GM21526 (cell line): ENCODE data around the gene CNGB1.
"Not testable (repeated sequence)": the region's sequence is repeated elsewhere in the genome, so short reads cannot be mapped to it uniquely, and the experiment has no call there.

Source experiments
- ATAC-seq: cut with Tn5 transposase; IDR thresholded peaks from one replicate; pipeline ENCODE4 v1.9.1; 2021; ENCODE audit warnings: moderate library complexity; ENCODE audit not compliant: unreplicated experiment, low FRiP score

Gene CNGB1

DNA sequence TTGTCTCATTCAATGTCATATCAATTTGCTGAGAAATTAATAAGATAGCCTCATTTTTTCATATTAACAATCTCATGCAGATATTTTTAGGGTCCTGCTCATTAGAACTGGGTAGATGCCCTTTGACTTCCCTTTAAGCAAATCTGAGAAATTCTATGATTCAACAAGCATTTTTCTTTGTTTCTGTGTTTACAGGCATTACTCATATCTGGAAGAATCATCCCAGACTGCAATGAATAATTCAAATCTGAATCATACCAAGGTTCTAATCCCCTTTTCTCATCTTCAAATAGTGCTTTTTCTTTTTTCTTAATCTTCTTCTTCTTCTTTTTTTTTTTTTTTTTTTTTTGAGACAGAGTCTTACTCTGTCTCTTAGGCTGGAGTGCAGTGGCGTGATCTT lies 99.5 kb downstream of the CNGB1 start:
- no peak for ATAC-seq

DNA sequence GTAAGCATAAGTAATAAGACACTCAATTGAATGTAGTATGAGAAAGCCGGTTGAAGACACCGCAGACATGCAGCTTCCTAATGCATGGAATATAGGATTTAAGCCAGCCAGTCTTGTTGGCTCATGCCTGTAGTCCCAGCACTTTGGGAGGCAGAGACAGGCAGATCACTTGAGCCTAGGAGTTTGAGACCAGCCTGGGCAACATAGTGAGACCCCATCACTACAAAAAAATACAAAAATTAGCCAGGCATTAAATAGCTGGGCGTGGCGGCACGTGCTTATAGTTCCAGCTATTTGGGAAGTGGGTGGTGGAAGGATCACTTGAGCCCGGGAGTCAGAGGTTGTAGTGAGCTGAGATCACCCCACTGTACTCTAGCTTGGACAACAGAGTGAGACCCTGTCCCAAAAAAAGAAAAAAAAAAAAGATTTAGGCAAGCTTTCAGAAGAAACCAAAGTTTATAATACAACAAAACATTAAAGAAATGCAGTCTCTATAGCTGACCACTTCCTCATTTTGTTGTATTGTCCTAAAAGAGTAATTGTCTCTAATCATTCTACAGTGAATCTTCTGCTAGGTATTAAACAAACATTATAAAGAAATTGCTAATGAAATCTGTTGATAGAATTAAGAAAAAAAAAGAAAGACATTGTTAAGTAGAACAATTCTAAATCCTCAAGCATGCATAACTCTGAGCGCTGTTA lies 100.0 kb downstream of the CNGB1 start:
- ATAC-seq, result no peak

DNA sequence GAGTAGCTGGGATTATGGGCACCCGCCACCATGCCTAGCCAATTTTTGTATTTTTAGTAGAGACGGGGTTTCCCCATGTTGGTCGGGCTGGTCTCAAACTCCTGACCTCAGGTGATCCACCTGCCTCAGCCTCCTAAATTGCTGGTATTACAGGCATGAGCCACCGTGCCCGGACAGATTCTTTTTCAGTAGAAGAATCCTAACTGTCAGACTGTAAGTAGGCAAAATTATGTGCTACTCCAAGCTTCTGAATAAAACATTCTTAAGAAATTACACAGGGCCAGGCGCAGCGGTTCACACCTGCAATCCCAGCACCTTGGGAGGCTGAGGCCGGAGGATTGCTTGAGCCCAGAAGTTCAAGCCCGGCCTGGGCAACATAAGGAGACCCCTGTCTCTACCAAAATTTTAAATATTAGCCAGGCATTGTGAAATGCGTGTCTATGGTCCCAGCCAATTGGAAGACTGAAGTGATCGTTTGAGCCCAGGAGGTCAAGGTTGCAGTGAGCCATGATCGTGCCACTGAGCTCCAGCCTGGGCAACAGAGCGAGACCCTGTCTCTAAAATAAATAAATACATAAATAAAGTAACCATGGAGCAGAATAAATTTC lies 101.9 kb downstream of the CNGB1 start:
- no peak for ATAC-seq

DNA sequence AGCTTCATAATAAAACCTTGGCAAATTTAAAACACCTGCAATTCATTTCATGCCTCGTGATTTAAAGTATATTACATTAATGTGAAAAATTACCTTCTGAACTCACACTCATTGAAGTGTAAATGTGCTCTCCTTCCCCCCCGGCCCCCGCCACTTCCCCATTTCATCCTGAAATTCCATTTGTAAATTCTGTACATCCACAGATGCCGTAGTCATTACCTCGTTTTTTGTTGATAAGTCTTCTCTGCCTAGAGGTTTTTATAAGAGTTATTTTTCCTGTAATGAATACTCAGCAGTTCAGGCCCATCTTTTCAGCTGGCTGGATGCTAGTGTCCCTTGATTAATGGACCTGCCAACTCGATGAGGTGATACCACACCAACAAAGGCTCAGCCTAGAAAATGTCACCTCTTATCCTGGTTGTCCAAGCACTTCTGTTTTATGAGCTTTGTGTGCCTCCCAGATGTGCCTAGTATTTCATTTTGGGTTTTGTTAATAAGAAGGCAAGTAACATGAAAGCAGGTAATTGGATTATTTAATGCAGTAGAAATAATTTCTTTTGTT lies 103.8 kb downstream of the CNGB1 start:
- no peak for ATAC-seq

DNA sequence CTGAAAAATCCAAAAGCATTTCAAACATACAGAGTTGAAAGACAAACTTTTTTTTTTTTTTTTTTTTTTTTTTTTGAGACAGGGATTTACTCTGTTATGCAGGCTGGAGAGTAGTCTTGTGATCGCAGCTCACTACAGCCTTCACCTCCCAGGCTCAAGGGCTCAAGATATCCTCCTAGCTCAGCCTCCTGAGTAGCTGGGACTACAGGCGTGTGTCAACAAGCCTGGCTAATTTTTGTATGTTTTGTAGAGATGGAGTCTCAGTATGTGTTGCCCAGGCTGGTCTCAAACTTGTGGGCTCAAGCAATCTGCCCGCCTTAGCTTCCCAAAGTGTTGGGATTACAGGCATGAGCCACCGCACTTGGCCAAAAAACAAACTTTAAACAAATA lies 104.4 kb downstream of the CNGB1 start:
- ATAC-seq, result no peak

DNA sequence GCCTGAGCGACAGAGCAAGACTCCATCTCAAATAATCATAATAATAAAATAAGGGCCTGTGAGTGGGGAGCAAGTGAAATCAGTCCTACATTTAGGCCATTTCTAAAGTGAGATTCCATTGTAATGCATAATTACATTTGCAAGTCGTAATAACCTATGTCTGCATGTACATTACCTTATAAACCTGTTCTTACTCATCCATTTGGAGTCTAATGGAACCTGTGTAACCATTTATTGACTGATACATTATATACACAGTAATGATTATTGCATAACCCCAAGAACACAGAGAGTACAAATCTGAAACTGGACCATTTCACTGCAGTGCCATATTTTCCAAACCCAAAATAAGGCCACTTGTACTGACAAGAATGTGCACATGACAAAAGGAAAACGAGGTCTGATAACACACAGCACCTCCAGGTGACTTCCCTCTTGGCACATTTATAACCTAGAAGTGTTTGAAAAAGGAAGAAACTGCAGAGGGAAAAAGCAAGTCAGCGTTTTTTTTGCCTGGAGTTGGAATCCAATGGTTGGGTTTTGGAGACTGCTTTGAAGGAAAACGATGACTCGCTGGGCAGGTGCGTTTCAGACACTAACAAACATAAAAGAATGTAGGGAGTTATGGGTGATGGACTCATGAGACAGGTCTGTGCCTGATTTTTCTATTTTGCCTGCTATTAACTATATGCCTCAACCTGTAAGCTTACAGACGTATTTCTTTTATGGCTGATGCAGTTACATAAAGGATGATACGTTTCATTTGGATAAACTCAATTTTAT lies 105.0 kb downstream of the CNGB1 start:
- no peak for ATAC-seq

DNA sequence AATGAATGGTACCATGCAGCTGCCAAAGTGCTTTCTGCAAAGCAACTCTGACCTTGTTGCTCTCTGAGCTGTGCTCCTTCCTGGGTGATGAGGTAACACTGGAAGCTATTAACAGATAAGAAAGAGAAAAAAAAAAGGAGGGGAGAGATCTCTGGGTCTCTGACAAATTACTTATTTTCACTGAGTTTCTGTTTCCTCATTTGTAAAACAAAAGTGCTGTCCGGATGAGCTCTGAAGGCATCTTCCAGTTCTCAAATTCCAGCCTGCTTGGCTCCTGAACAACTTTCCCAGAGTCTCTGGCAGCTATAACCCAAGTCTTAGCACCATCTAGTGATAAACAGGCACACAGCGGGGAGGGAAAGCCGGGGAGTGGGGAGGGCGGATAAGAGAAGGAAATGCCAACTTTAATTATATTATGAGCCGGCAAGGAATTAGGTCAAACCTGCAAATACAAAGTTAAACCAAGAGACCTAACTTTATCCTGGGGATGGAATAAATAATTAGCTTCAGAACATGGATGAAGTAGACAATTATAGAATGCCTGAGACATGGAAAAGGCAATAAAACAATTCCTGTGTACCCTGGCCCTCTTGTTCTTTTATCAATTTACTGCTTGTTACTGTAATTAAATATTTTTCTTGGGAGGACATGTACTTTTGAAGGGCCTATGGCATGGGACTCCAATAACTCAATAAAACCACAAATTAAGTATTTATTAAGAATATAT lies 107.3 kb downstream of the CNGB1 start:
- no peak for ATAC-seq

DNA sequence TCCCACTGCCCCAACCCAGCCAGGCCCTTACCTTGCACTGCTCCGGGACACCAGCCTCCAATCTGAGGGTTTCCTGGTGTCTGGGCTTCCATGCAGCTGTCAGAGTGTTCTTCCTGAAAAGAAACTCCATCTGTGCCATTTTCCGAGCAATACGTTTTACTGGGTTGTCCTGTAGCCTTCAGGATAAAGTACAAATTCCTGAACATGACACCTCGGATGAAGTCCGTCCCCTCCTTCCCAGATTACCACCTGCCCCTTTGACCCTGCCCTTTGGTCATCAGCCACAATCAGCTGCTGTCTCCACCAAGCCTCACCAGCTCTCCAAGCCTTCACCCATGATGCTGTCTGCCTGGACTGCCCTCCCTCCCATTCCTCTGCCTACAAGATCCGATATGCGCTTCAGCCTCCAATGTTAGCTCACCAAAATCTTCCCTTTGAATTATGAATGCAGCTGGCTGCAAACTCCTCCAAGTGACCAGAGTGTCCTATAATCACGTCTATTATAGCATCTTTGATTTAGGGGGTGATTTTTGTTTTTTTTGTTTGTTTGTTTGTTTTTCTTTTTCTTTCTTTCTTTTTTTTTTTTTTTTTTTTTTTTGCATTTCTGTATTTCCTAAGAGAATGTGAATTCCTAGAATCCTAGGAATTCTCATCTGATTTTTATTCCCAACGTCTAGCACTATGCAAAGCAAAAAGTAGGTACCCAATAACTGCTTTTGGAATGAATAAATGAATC lies 108.1 kb downstream of the CNGB1 start:
- ATAC-seq, result no peak

DNA sequence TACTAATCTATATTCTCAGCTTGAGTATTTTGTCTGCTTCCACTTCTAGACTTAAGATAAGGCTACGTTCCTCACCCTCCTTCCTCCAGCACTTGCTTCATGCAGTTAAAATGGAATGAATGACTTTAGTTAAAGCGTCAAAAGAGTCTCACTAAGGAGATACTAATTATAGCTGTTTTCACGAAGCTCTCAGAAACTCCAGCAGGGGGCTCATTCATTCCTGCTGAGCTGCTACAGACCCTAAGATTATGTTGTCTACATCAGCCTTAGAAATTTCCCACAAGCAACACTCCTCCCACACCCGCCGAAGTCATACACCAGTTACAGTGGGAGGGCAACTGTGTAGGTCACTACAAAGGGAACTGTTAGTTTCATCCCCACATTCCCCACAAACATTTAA lies 111.6 kb downstream of the CNGB1 start:
- ATAC-seq, result no peak

DNA sequence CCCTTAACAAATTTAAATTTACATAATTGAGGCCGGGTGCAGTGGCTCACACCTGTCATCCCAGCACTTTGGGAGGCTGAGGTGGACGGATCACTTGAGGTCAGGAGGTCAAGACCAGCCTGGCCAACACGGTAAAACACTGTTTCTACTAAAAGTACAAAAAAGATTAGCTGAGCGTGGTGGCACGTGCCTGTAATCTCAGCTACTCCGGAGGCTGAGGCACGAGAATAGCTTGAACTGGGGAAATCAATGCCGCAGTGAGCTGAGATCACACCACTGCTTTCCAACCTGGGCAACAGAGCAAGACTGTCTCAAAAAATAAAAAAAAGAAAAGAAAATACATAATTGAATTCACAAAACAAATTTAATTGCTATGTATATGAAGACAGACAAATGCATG lies 112.3 kb downstream of the CNGB1 start:
- ATAC-seq, result no peak

DNA sequence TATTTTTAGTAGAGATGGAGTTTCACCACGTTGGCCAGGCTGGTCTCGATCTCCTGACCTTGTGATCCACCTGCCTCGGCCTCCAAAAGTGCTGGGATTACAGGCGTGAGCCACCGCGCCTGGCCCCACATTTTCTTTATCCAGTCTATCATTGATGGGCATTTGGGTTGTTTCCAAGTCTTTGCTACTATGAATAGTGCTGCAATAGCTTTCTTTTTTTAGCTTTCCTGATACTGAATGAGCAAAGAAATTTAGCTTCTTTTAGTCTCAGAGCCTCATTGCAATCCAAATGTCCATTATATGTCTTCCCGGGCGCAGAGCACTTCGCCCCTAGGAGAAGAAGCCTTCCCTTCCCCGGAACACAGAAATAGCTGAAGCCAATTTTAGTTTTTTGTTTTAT lies 112.9 kb downstream of the CNGB1 start:
- ATAC-seq, result not testable (repeated sequence)

DNA sequence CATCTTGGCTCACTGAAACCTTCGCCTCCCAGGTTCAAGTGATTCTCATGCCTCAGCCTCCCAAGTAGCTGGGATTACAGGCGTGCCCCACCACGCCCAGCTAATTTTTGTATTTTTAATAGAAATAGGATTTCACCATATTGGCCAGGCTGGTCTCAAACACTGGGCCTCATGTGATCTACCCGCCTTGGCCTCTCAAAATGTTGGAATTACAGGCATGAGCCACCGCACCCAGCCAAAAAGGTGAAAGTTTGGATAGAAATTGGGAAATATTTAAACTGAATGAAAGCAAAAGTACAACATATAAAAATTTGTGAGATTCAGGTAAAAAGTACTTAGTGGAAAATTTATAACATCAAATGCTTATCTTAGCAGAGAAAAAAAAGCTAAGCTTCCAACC lies 115.7 kb downstream of the CNGB1 start:
- no peak for ATAC-seq

DNA sequence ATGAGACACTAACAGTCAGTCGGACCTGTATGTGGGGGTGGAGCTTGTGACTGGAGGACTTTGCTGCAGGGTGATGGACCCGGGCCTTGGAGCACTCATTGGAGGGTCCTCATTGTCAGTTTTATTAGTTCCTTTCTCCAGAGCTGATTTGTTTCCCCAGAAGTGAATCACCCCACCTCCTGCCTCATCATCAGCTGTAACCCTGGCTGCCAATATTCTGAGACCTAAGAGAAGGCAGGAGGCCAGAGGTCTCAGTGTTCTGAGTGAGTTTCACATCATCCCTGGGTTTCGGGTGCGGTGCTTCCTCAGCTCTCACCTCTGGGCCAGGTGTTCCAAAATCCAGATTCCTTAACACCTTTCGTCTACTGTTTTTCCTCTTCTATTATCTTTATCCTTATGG lies 118.7 kb downstream of the CNGB1 start:
- ATAC-seq, result no peak

DNA sequence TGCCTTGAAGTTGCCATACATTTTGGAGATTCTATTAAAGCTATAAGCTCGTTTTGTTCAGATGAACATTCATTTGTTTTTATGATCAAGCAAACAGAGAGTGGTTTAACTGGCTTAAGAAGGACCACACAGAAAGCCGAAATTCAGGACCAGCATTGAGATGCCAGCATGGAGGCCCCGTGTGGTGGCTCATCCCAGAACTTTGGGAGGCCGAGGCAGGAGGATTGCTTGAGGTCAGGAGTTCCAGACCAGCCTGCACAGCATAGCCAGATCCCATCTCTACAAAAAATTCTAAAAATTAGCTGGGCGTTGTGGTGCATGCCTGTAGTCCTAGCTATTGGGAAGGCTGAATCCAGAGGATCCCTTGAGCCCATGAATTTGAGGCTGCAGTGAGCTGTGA lies 122.7 kb downstream of the CNGB1 start:
- ATAC-seq, result no peak

DNA sequence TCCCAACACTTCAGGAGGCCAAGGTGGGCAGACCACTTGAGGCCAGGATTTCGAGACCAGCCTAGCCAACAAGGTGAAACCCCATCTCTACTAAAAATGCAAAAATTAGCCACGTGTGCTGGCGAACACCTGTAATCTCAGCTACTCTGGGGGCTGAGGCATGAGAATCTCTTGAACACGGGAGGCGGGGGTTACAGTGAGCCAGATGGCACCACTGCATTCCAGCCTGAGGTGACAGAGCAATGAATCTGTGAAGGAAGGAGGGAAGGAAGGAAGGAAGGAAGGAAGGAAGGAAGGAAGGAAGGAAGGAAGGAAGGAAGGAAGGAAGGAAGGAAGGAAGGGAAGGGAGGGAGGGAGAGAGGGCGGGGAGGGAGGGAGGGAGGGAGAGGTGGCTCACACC lies 124.0 kb downstream of the CNGB1 start:
- not testable (repeated sequence) for ATAC-seq

DNA sequence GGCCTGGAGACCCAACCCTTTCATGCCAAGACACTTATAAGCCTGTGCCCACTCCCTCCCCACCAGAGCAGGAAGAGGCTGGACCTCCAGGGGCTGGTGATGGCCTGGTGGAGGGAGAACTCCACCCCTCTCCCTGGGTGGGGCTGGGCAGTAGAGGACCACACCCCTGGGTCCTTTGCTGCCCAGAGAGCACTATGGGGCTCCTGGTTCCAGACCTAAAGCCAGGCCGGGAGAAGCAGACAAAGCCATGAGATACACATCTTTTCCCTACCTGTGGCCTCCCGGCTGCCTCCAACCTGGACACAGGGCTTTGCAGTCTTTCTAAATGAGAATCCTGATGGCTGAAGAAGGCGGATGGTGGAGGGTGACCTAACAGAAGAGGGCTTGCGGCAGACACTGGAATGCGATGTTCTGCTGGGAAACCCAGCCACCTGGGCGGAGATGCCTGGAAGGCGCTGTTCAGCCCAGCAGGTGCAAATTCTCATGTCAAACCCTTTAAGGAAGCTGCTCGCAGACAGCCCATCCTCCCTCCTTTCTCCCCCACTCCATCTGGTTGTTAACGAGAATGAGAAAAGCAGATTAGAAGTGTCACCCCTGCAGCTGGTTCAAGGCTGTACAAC lies 124.7 kb downstream of the CNGB1 start:
- ATAC-seq, result no peak

DNA sequence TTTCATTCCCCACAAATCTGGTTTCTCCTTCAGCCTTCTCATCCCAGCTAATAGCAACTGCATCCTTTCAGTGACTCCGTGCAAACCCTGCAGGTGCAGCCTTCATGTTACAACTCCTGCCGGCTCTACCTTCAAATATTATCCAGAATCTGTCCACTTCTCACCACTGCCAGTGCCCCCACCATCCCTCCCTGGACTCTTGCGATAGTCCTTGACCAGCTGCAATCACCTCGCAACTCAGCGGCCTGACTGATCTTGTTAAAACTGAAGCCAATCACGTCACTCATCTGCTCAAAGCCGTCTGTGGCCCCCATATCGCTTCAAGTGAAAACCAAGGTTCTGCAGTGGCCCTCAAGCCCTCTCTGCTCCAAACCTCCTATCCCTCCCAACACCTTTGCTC lies 125.8 kb downstream of the CNGB1 start:
- no peak for ATAC-seq

DNA sequence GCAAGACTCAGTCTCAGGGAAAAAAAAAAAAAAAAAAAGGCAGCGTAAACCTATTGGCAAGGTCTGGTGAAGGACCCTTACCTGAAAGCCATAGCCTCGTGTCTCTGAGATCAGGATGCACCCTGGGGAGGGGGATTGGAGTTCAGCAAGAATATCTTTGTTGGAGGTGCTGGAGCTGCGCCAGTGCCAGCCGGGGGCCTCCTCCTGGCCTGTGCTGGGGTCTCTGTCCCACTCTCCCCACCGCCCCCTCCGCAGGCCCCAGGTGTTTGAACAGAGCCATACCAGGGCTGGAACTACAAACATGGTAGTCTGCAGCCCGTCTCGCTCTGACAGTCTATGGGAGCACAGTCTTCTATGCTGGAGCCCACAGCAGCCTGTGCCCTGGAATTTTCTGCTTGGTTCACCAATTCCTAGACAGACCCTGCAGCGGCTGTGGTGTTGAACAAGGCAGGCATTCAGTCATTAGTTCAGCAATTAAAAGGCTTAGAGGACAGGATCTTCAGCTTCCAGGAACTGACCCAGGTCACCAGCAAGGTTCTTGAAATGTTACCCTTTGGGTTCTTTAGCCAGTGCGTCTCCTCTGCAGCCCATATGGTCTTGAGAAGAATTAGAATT lies 126.4 kb downstream of the CNGB1 start:
- no peak for ATAC-seq

DNA sequence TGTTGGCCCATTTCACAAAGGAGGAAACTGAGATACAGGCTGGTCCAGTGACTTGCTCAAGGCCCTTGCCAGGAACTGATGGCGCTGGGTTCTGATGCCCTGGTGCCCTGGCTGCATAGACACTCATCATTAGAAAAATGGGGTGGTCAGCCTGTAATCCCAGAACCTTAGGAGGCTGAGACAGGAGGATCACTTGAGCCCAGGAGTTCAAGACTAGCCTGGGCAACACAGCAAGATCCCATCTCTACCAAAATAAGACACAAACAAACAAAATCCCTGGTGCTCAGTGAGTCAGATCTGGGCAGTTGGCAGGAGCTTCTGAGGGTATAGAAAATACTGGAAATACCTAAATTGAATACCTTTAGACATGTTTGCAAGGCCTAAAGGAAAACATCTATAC lies 127.5 kb downstream of the CNGB1 start:
- ATAC-seq, result no peak
